Liver (tissue), 9 donors: ENCODE measurements around the gene ZSCAN29. TPM values are rescaled to one million over a fixed set of nuclear protein-coding genes. Genes with fewer than 3 reads are reported as not detected.
"Not testable (repeated sequence)": the region's sequence is repeated elsewhere in the genome, so short reads cannot be mapped to it uniquely, and the experiment has no call there.

Experiments used
- DNase-seq: peaks from one replicate; pipeline ENCODE4 v3.0.0-alpha.2; 2017; ENCODE audit warnings: low spot score
- H3K27ac ChIP-seq, 2 donors: one replicate each; pipeline ENCODE4 v1.7.0; 2013; ENCODE audit warnings: inconsistent platforms in 2 of 2, low read length in 2 of 2, control low read depth in 1 of 2, low read depth in 1 of 2, mild to moderate bottlenecking in 1 of 2
- H3K27me3 ChIP-seq, 4 donors: one replicate each; pipeline versions ENCODE4 v1.6.1 to v1.7.0; 2013; ENCODE audit warnings: low read length in 3 of 4, inconsistent platforms in 1 of 4, mild to moderate bottlenecking in 1 of 4, moderate library complexity in 1 of 4; ENCODE audit not compliant: control insufficient read depth in 4 of 4, insufficient read depth in 4 of 4
- H3K36me3 ChIP-seq, 4 donors: one replicate each; pipeline versions ENCODE4 v1.6.1 to v1.7.0; 2013; ENCODE audit warnings: low read length in 3 of 4, mild to moderate bottlenecking in 3 of 4, low read depth in 1 of 4, moderate library complexity in 1 of 4; ENCODE audit not compliant: control insufficient read depth in 4 of 4, insufficient read depth in 3 of 4
- H3K4me1 ChIP-seq, 4 donors: one replicate each; pipeline versions ENCODE4 v1.6.1 to v1.7.0; 2013; ENCODE audit warnings: low read length in 3 of 4, mild to moderate bottlenecking in 3 of 4, moderate library complexity in 1 of 4; ENCODE audit not compliant: control insufficient read depth in 4 of 4, insufficient read depth in 4 of 4
- H3K4me3 ChIP-seq, 3 donors: one replicate each; pipeline versions ENCODE4 v1.6.1 to v1.7.0; 2013; ENCODE audit warnings: low read length in 3 of 3, control low read depth in 1 of 3, low read depth in 1 of 3, mild to moderate bottlenecking in 1 of 3
- H3K9ac ChIP-seq, 2 donors: one replicate each; pipeline ENCODE4 v1.7.0; 2013; ENCODE audit warnings: low read length in 2 of 2, mild to moderate bottlenecking in 2 of 2, moderate library complexity in 2 of 2, control low read depth in 1 of 2, low read depth in 1 of 2
- H3K9me3 ChIP-seq, 4 donors: one replicate each; pipeline versions ENCODE4 v1.6.1 to v1.7.0; 2013; ENCODE audit warnings: low read length in 3 of 4; ENCODE audit not compliant: control insufficient read depth in 4 of 4
- ATF3 ChIP-seq: IDR thresholded peaks from 2 replicates; pipeline ENCODE4 v1.6.1; 2016; ENCODE audit warnings: antibody characterized with exemption
- FOXA2 ChIP-seq: IDR thresholded peaks from 2 replicates; pipeline ENCODE4 v1.6.1; 2016; ENCODE audit warnings: antibody characterized with exemption
- GABPA ChIP-seq, 2 donors: IDR thresholded peaks in 1 of 2; conservative IDR thresholded peaks in 1 of 2; 2 replicates each; pipeline ENCODE4 v1.6.1; 2016; ENCODE audit warnings: antibody characterized with exemption in 2 of 2, mild to moderate bottlenecking in 1 of 2, moderate library complexity in 1 of 2
- RAD21 ChIP-seq, 2 donors: IDR thresholded peaks; 2 replicates each; pipeline ENCODE4 v1.6.1; 2016; ENCODE audit warnings: antibody characterized with exemption in 2 of 2, mild to moderate bottlenecking in 2 of 2
- REST ChIP-seq: IDR thresholded peaks from 2 replicates; pipeline ENCODE4 v1.6.1; 2016; ENCODE audit warnings: antibody characterized with exemption, mild to moderate bottlenecking
- WGBS: extraction: QIAGEN DNeasy Blood & Tissue Kit; methylation state at CpG from one replicate; pipeline ENCODE4 v1.1.7; 2013; 5-methylcytosine and 5-hydroxymethylcytosine counted together
- polyA plus RNA-seq, 2 donors: library from polyadenylated mRNA; stranded (reverse) in 1 of 2; unstranded in 1 of 2; fragments of 200-250 nt in 1 of 2; fragments of >200 nt in 1 of 2; fragmentation: Nextera tagmentation in 1 of 2; extraction: Ambion mirVana in 1 of 2; gene quantifications; one replicate each; pipeline versions ENCODE4 v1.2.1 to v1.2.3, GENCODE V29; 2013 to 2015
- total RNA-seq, 2 donors: library from RNA; depleted of rRNA; stranded (reverse); fragments of >200 nt; gene quantifications; one replicate each; pipeline ENCODE4 v1.2.3, GENCODE V29; 2014
- TF ChIP-seq, protein P1 (sequence below): IDR thresholded peaks from 2 replicates; pipeline ENCODE4 v1.6.1; 2016; ENCODE audit warnings: antibody characterized with exemption
- TF ChIP-seq, protein P2 (sequence below): fragments of 150-350 bp; IDR thresholded peaks from 2 replicates; pipeline ENCODE4 v1.5.1; 2017; ENCODE audit warnings: improper control_type of control experiment, low read depth, low read length; ENCODE audit not compliant: missing input control
- TF ChIP-seq, protein P3 (sequence below): IDR thresholded peaks from 2 replicates; pipeline ENCODE4 v1.6.1; 2016; ENCODE audit warnings: antibody characterized with exemption
- donor health status: healthy.
- donor health status: healthy.
- donor health status: healthy.
- donor health status: healthy.
- donor health status: healthy.

Gene ZSCAN29
- total and polyA plus RNA-seq, 4 donors = 4.1 to 15.6 (median 9.6) TPM

GRCh38 chr15:43402255-43402654 is 31.4 kb upstream of the ZSCAN29 start:
- Histone ChIP-seq H3K36me3 (peaks cover 4 to 86% (median 61%) of the 10 kb centered on the region in 4 donors), H3K4me1 (peaks cover 0 to 8% (median 6%) of the 10 kb centered on the region in 4 donors), H3K9me3 (no peaks in the 10 kb centered on the region), H3K9ac (no peak overlapping the region), H3K27me3 (no peaks in the 10 kb centered on the region), H3K27ac (no peak overlapping the region), H3K4me3 (no peak overlapping the region)
- WGBS = 91% methylated on average over 3 of the region's 3 CpGs
- TF ChIP-seq, protein P1, sequence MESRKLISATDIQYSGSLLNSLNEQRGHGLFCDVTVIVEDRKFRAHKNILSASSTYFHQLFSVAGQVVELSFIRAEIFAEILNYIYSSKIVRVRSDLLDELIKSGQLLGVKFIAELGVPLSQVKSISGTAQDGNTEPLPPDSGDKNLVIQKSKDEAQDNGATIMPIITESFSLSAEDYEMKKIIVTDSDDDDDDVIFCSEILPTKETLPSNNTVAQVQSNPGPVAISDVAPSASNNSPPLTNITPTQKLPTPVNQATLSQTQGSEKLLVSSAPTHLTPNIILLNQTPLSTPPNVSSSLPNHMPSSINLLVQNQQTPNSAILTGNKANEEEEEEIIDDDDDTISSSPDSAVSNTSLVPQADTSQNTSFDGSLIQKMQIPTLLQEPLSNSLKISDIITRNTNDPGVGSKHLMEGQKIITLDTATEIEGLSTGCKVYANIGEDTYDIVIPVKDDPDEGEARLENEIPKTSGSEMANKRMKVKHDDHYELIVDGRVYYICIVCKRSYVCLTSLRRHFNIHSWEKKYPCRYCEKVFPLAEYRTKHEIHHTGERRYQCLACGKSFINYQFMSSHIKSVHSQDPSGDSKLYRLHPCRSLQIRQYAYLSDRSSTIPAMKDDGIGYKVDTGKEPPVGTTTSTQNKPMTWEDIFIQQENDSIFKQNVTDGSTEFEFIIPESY = no peak
- no peak for TF ChIP-seq GABPA (IDR thresholded peaks at IDR 0.05 in 1 of 2, conservative IDR thresholded peaks at IDR 0.05 in 1 of 2)
- TF ChIP-seq, protein P2, sequence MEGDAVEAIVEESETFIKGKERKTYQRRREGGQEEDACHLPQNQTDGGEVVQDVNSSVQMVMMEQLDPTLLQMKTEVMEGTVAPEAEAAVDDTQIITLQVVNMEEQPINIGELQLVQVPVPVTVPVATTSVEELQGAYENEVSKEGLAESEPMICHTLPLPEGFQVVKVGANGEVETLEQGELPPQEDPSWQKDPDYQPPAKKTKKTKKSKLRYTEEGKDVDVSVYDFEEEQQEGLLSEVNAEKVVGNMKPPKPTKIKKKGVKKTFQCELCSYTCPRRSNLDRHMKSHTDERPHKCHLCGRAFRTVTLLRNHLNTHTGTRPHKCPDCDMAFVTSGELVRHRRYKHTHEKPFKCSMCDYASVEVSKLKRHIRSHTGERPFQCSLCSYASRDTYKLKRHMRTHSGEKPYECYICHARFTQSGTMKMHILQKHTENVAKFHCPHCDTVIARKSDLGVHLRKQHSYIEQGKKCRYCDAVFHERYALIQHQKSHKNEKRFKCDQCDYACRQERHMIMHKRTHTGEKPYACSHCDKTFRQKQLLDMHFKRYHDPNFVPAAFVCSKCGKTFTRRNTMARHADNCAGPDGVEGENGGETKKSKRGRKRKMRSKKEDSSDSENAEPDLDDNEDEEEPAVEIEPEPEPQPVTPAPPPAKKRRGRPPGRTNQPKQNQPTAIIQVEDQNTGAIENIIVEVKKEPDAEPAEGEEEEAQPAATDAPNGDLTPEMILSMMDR = no peak
- no peak for DNase-seq

DNA sequence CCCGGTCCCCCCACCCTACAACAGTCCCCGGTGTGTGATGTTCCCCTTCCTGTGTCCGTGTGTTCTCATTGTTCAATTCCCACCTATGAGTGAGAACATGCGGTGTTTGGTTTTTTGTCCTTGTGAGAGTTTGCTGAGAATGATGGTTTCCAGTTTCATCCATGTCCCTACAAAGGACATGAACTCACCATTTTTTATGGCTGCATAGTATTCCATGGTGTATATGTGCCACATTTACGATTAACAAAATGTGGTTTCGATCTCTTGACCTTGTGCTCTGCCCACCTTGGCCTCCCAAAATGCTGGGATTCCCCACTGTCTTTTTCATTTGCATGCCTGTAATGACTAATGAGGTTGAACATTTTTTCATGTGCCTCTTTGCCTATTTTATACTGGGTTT is 22.7 kb upstream of the ZSCAN29 start:
- WGBS = 98% methylated on average over 6 of the region's 6 CpGs
- not testable (repeated sequence) for DNase-seq, H3K4me3 ChIP-seq, H3K9me3 ChIP-seq, H3K27me3 ChIP-seq, H3K27ac ChIP-seq, H3K9ac ChIP-seq, H3K4me1 ChIP-seq
- H3K36me3 ChIP-seq = peaks cover 7 to 47% (median 28%) of the 10 kb centered on the region in 4 donors

GRCh38 chr15:43390723-43391122 is 19.9 kb upstream of the ZSCAN29 start:
- WGBS = 96% methylated on average over 8 of the region's 8 CpGs
- no peak overlapping the region for H3K9ac ChIP-seq
- H3K27me3 ChIP-seq = no peaks in the 10 kb centered on the region
- DNase-seq = no peak
- no peak overlapping the region for H3K27ac ChIP-seq
- peaks cover 8 to 35% (median 26%) of the 10 kb centered on the region in 4 donors for H3K36me3 ChIP-seq
- H3K4me3 ChIP-seq = no peak overlapping the region
- no peaks in the 10 kb centered on the region for H3K4me1 ChIP-seq
- no peak for TF ChIP-seq RAD21 (IDR thresholded peaks at IDR 0.05)
- TF ChIP-seq, protein P3, sequence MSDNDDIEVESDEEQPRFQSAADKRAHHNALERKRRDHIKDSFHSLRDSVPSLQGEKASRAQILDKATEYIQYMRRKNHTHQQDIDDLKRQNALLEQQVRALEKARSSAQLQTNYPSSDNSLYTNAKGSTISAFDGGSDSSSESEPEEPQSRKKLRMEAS = no peak
- no peak for TF ChIP-seq ATF3
- TF ChIP-seq FOXA2 = no peak
- TF ChIP-seq REST = no peak
- no peaks in the 10 kb centered on the region for H3K9me3 ChIP-seq
